ENCODE results near the gene ZNF148. TPM values are rescaled to one million over a fixed set of nuclear protein-coding genes. Genes with fewer than 3 reads are reported as not detected.

The ZNF148 gene
- total and polyA plus RNA-seq, 8 donors, result 2.1 to 31.2 (median 17.1) TPM

DNA sequence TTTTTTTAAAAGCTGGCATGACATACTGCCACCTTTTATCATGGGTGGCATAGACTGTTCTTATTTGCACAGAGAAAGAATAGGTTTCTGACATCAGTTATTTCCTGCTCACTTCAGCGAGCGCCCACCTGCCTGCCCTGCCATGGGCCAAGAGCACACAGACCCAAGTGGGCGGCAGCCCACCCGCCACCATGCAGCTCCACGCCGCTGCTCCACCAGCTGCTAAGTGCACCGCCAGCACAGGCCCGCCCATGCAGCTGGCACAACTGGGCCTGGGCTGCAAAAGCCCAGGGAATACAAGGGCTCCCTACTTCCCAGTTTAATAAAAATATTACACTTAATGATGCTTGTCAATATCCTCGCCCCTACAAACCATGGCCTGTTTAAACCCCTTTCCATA is 15.4 kb downstream of the ZNF148 start:
- intact Hi-C loops (cut with DNase I), result no loop called here
- no peak overlapping the region for H3K27ac ChIP-seq
- no peaks in the 10 kb centered on the region for H3K9me3 ChIP-seq
- no peak for FAIRE-seq
- peaks cover 6 to 9% (median 9%) of the 10 kb centered on the region in 3 donors for H3K4me1 ChIP-seq
- DNase-seq, result no peak
- TF ChIP-seq, protein P1, sequence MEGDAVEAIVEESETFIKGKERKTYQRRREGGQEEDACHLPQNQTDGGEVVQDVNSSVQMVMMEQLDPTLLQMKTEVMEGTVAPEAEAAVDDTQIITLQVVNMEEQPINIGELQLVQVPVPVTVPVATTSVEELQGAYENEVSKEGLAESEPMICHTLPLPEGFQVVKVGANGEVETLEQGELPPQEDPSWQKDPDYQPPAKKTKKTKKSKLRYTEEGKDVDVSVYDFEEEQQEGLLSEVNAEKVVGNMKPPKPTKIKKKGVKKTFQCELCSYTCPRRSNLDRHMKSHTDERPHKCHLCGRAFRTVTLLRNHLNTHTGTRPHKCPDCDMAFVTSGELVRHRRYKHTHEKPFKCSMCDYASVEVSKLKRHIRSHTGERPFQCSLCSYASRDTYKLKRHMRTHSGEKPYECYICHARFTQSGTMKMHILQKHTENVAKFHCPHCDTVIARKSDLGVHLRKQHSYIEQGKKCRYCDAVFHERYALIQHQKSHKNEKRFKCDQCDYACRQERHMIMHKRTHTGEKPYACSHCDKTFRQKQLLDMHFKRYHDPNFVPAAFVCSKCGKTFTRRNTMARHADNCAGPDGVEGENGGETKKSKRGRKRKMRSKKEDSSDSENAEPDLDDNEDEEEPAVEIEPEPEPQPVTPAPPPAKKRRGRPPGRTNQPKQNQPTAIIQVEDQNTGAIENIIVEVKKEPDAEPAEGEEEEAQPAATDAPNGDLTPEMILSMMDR (IDR thresholded peaks at IDR 0.05), result no peak
- whole genome bisulfite sequencing, 2 donors, result 94% methylated on average over 9 of the region's 9 CpGs
- no peak for ATAC-seq
- H3K27me3 ChIP-seq, result no peaks in the 10 kb centered on the region
- no peak overlapping the region for H3K4me3 ChIP-seq
- no peaks in the 10 kb centered on the region for H3K36me3 ChIP-seq

DNA sequence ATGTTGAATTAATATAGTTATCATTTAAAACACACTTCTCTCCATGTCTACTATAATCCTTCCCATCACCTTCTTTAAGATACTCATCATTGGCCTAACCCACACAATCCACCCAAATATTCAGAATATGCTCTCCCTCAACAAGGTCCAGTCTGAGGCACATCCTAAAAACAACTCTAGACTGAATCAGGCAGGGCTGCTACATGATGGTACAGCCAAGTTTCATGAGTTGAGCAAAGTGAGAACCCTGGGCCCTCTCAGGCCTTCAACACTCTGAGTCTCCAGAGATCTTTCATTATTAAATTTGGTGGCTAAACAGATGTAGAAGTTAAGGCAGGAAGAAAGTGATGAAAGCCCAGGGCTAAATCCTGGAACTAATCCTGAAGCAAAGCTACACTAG is 16.2 kb downstream of the ZNF148 start:
- H3K9me3 ChIP-seq, result no peaks in the 10 kb centered on the region
- ATAC-seq (no peak), DNase-seq (no peak), FAIRE-seq (no peak)
- H3K4me3 ChIP-seq, result no peak overlapping the region
- intact Hi-C loops (cut with DNase I), result no loop called here
- H3K4me1 ChIP-seq, result peaks cover 6 to 9% (median 9%) of the 10 kb centered on the region in 3 donors
- no peaks in the 10 kb centered on the region for H3K27me3 ChIP-seq
- no peaks in the 10 kb centered on the region for H3K36me3 ChIP-seq
- TF ChIP-seq, protein P1 (IDR thresholded peaks at IDR 0.05), result no peak
- H3K27ac ChIP-seq, result no peak overlapping the region

DNA sequence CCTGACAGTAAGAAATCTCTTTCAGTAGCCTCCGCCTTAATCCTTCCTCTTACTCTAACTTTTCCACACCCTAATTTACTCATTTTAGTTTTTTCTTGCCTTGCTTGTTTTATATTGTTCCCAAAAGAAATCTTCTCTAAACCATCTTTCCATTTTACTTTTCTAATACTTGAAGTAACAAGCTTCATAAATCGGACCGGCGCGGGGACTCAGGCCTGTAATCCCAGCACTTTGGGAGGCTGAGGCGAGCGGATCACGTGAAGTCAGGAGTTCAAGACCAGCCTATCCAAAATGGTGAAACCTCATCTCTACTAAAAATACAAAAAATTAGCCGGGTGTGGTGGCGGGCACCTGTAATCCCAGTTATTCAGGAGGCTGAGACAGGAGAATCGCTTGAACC is 17.3 kb downstream of the ZNF148 start:
- Histone ChIP-seq H3K27me3 (no peaks in the 10 kb centered on the region), H3K36me3 (no peaks in the 10 kb centered on the region), H3K4me3 (peak overlapping the region in 2 of 4 donors; percentile 42 to 60), H3K4me1 (peaks cover 6 to 9% (median 9%) of the 10 kb centered on the region in 3 donors), H3K27ac (peak overlapping the region in 1 of 4 donors; percentile 17), H3K9me3 (no peaks in the 10 kb centered on the region)
- intact Hi-C loops (cut with DNase I), result no loop called here
- no peak for ATAC-seq
- no peak for FAIRE-seq
- no peak for DNase-seq
- WGBS, 2 donors, result 89 to 94% methylated on average over 11 of the region's 11 CpGs
- TF ChIP-seq, protein P1 (IDR thresholded peaks at IDR 0.05), result no peak

DNA sequence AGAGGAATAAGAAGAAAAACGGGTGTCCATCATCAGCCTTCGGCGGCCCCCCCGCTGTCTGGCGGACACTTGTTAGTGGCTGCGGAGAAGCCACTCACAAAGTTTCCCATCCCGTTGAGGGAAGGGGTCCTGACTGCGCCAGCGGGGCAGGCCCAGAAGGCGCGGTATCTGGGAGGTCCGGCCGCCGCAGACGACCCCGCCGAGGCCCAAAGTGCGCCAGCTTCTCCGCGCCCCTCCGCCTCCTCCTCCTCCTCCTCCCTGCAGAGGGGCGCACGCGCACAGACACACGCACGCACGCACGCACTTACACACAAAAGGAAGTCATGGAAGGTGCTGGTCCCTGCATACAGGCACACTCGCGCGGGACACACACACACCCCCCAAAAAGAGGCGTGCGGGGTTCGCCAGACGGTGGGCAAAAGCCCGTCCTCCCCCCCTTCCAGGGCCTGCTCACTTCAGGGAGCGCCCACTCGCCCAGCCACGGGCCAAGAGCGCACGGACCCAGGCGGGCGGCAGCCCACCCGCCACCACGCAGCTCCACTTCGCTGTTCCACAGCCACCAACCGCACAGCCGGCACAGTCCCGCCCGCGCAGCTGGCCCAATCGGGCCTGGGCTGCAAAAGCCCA is 18.0 kb downstream of the ZNF148 start:
- H3K9me3 ChIP-seq, result no peaks in the 10 kb centered on the region

More for the DNA sequence above, 18.0 kb downstream of the ZNF148 start:
- peak; percentile 81 to 94 (median 89) for ATAC-seq
- Histone ChIP-seq H3K36me3 (no peaks in the 10 kb centered on the region), H3K4me3 (peak overlapping the region; percentile 3 to 60 (median 34)), H3K27ac (peak overlapping the region; percentile 11 to 69 (median 17)), H3K27me3 (no peaks in the 10 kb centered on the region), H3K4me1 (peaks cover 6 to 9% (median 9%) of the 10 kb centered on the region in 3 donors)
- TF ChIP-seq, protein P1 (IDR thresholded peaks at IDR 0.05), result no peak
- intact Hi-C loops (cut with DNase I), result no loop called here
- peak; percentile 28 to 71 (median 42) for DNase-seq
- no peak for FAIRE-seq
- WGBS, 2 donors, result 2 to 3% methylated on average over 48 to 52 of the region's 52 CpGs

All from pancreas (tissue), 10 donors.